Common myeloid progenitor, CD34-positive (primary cell): ENCODE measurements around the gene HMGXB3.

Experiments used
- CTCF ChIA-PET: fragments of 350-600 bp; sonication (Branson Sonifier 250); formaldehyde crosslinking; loops from one replicate; lab custom pipeline; 2021; ENCODE audit warnings: antibody characterized with exemption; lab: Charles Lee
- POLR2A ChIA-PET: fragments of 350-600 bp; sonication (Branson Sonifier 250); formaldehyde crosslinking; loops from one replicate; lab custom pipeline; 2021; ENCODE audit warnings: antibody characterized with exemption; lab: Charles Lee
- DNase-seq, 3 donors: peaks; one replicate each; pipeline versions ENCODE4 v3.0.0 to v3.0.0-alpha.2; 2013
- H3K27ac ChIP-seq, 2 experiments: 1 replicate in 1 of 2; 2 replicates in 1 of 2; pipeline ENCODE4 v1.7.0; 2013; ENCODE audit warnings: inconsistent platforms in 2 of 2, low read length in 2 of 2, mild to moderate bottlenecking in 2 of 2, low read depth in 1 of 2, moderate library complexity in 1 of 2; ENCODE audit not compliant: severe bottlenecking in 2 of 2, insufficient read depth in 1 of 2, poor library complexity in 1 of 2
- H3K27me3 ChIP-seq, 5 experiments: replicated peaks in 2 of 5; 1 replicate in 3 of 5; 2 replicates in 2 of 5; pipeline versions ENCODE4 v1.6.1 to v1.7.0; 2013; ENCODE audit warnings: low read length in 4 of 5, mild to moderate bottlenecking in 2 of 5, moderate library complexity in 2 of 5, inconsistent platforms in 1 of 5; ENCODE audit not compliant: insufficient read depth in 5 of 5, control insufficient read depth in 4 of 5
- H3K36me3 ChIP-seq, 4 experiments: 1 replicate in 2 of 4; 2 replicates in 2 of 4; pipeline versions ENCODE4 v1.6.1 to v1.7.0; 2013; ENCODE audit warnings: low read length in 3 of 4, control low read depth in 1 of 4, mild to moderate bottlenecking in 1 of 4; ENCODE audit not compliant: control insufficient read depth in 4 of 4, insufficient read depth in 4 of 4
- H3K4me1 ChIP-seq, 4 experiments: 1 replicate in 3 of 4; 2 replicates in 1 of 4; pipeline versions ENCODE4 v1.6.1 to v1.7.1; 2013; ENCODE audit warnings: low read length in 3 of 4, mild to moderate bottlenecking in 3 of 4, control low read depth in 1 of 4, inconsistent platforms in 1 of 4, moderate library complexity in 1 of 4; ENCODE audit not compliant: control insufficient read depth in 4 of 4, insufficient read depth in 4 of 4; ENCODE audit errors: control extremely low read depth in 1 of 4
- H3K4me3 ChIP-seq, 7 experiments: 1 replicate in 4 of 7; 2 replicates in 3 of 7; pipeline versions ENCODE4 v1.5.1 to v1.7.0; 2013; ENCODE audit warnings: mild to moderate bottlenecking in 7 of 7, low read length in 6 of 7, moderate library complexity in 6 of 7, inconsistent platforms in 2 of 7, low read depth in 2 of 7, control low read depth in 1 of 7; ENCODE audit not compliant: insufficient read depth in 4 of 7, control insufficient read depth in 1 of 7; ENCODE audit errors: extremely low read depth in 1 of 7
- H3K9me3 ChIP-seq, 5 experiments: 1 replicate in 4 of 5; 2 replicates in 1 of 5; pipeline versions ENCODE4 v1.6.1 to v1.7.1; 2013; ENCODE audit warnings: low read length in 4 of 5, mild to moderate bottlenecking in 2 of 5, inconsistent platforms in 1 of 5, low read depth in 1 of 5, moderate library complexity in 1 of 5; ENCODE audit not compliant: control insufficient read depth in 4 of 5, insufficient read depth in 2 of 5; ENCODE audit errors: control extremely low read depth in 1 of 5
- WGBS: methylation state at CpG from one replicate; pipeline ENCODE4 v1.1.5; 2013; ENCODE audit not compliant: insufficient coverage; 5-methylcytosine and 5-hydroxymethylcytosine counted together

The HMGXB3 gene

DNA sequence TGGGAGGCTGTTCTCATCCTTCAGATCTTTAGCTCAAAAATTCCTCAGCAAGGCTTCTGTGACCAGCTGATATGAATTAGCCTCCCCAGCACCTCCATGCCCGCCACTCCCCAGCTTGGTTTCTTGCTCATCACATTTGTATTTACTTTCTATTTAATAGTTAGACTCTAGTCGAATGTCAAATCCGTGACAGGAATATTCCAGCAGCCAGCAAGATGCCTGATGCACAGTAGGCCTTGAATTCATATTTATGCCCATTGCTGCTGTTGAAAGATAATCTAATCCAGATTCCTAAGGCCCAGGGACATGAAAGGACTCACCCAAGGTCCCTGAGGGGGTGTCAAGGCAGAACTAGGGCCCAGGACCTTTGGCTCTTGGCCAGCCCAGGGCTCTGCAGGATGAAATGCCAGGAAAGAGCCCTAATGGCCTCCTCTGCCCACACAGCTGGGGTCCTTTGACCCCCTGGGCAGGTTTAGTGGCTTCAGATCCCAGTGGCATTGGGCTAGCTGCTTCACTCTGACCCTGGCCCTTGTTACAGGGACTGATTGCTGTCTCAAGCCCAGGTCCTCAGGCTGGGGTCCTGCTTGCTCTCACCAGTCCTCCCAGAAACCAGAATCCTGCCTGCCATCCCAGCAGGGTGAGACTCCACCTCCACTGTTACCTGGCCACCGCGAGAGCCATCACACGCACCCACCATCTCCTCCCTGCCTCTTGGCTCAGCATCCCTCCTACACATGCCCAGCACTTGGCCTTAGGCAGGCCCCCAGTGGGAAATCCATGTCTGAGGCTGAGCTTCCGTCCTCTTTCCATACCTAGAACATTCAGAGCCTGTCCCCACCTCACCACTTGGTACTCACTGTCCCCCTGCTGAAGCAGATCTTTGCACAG, 78.5 kb downstream of the HMGXB3 start:
- peaks cover 21 to 63% (median 51%) of the 10 kb centered on the region in 4 experiments for H3K4me1 ChIP-seq
- H3K4me3 ChIP-seq: no peak overlapping the region
- whole genome bisulfite sequencing: 94% methylated on average over 7 of the region's 7 CpGs
- DNase-seq: no peak
- H3K27me3 ChIP-seq: no peaks in the 10 kb centered on the region
- no peak overlapping the region for H3K27ac ChIP-seq
- CTCF ChIA-PET: interaction anchor here (0.7 to 1.5 kb wide), 4 partner anchors 9 to 88 kb away, joined by 3 to 4 read pairs (median 4); no protein-coding TSS in a partner anchor
- peaks cover 0 to 2% (median 0%) of the 10 kb centered on the region in 4 experiments for H3K36me3 ChIP-seq
- POLR2A ChIA-PET: no interaction called here
- no peaks in the 10 kb centered on the region for H3K9me3 ChIP-seq

DNA sequence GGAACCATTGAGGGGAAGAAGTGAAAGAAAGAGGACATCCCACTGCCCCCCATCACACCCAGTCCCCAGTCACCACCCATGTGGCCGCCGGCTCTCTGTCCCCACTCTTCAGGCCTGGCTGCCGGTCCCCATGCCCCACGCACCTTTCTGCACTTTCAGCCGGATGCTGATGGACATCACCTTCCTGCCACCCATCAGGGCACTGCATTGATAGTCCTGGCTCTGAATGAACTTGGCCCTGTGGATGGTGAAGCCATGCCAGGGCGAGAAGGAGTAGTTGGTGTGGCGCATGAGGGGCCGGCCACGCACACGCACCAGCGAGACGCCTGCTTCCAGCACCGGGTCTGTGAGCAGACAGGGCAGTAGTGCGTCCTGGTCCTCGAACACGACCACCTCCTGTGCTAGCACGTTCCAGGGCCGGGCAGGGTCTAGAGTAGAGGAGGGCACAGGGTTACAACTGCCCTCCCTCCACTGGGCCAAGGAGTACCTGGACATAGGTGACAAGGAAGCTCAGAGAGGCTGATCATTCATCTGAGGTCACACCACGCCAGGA, 79.4 kb downstream of the HMGXB3 start:
- no peaks in the 10 kb centered on the region for H3K9me3 ChIP-seq
- POLR2A ChIA-PET: no interaction called here
- WGBS: 95% methylated on average over 19 of the region's 19 CpGs
- H3K27me3 ChIP-seq: no peaks in the 10 kb centered on the region
- H3K4me3 ChIP-seq: no peak overlapping the region
- H3K27ac ChIP-seq: no peak overlapping the region
- peaks cover 21 to 70% (median 51%) of the 10 kb centered on the region in 4 experiments for H3K4me1 ChIP-seq
- CTCF ChIA-PET: interaction anchor here (1.0 to 3.2 kb wide), 5 partner anchors 10 to 30 kb away, joined by 3 to 18 read pairs (median 4); no protein-coding TSS in a partner anchor
- peaks cover 0 to 2% (median 0%) of the 10 kb centered on the region in 4 experiments for H3K36me3 ChIP-seq
- no peak for DNase-seq

DNA sequence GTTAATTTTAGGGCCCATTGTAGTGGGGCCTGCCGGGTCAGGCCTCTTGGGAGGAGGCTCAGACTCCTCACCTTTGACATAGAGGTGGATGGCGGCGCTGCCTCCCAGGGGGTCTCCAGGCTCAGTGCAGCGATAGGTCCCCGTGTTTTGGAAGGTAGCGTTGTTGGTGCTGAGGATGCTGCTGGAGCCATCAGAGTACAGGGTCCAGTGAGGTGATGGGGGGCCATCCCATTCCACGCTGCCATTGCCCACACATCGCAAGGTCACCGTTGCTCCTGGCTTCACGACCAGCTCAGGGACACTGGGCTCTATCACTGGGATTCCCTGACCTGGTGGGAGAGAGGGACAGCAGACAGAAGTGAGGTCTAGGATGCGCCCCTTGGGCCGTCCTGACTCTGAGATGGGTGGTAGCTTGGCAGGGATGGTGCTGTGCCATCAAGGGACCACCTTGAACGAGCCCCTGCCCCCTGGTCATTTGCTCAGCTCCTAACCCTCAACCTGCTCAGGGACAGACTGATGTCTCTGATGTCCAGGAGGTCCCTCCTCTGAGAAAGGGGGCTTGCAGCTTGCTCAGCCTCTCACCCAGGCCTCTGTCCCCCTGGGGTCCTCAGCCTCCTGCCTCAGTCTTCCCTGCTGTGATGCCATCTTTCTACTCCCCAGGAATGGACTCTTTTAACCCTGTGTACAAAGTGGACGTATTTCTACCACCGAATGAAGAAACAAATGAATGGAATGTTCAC, 80.3 kb downstream of the HMGXB3 start:
- Histone ChIP-seq H3K36me3 (peaks cover 0 to 2% (median 0%) of the 10 kb centered on the region in 4 experiments), H3K4me3 (peak overlapping the region in 1 of 7 experiments; percentile 33), H3K9me3 (no peaks in the 10 kb centered on the region), H3K4me1 (peaks cover 21 to 75% (median 55%) of the 10 kb centered on the region in 4 experiments), H3K27ac (peak overlapping the region; percentile 46 to 72), H3K27me3 (no peaks in the 10 kb centered on the region)
- DNase-seq: no peak
- POLR2A ChIA-PET: interaction anchor here (1.8 kb wide), 1 partner anchor 12 kb away, joined by 5 read pairs; no protein-coding TSS in a partner anchor
- over 99% methylated on average over 13 of the region's 15 CpGs for WGBS
- CTCF ChIA-PET: interaction anchor here (0.6 to 3.2 kb wide), 13 partner anchors 9 to 84 kb away, joined by 3 to 18 read pairs (median 4); no protein-coding TSS in a partner anchor

DNA sequence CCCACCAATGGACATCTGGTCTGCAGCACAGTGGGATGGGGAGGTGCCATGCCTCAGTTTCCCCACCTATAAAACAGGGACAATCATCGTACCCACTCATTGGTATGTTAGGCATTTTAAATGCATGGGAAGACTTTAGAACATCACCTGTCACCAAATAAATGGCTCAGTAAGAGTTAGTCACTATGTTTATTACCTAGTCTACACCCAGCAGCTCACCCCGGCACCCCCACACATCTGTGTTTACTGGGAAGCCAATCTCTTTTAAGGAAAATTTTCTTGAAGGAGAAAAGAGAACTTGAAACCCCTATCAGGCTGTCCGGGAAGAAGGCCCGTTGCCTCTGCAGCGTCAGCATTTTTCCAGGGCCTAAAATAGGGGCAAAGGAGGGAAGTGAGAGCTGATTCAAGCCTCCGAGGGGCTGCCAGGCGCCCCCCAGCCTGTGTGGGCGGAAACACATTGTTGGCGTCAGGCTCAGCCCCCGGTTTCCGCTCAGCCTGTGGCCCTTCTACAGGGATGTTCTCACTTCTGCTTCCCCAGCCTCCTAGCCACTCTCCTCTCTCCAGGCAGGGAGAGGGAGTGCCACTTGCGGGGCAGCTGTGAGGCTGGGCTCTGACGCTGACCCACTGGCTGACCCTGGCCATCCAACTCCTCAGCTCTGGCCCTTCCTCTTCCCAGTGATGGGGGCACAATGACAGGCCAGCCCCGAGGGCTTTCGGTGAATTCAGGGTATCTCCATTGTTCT, 81.2 kb downstream of the HMGXB3 start:
- WGBS: 0% methylated on average over 12 of the region's 15 CpGs
- peak; percentile 87 to 97 (median 96) for DNase-seq
- POLR2A ChIA-PET: interaction anchor here (0.5 to 1.8 kb wide), 5 partner anchors 13 to 137 kb away, joined by 3 to 5 read pairs (median 3); no protein-coding TSS in a partner anchor
- peaks cover 21 to 82% (median 62%) of the 10 kb centered on the region in 4 experiments for H3K4me1 ChIP-seq
- peak overlapping the region; percentile 46 to 72 for H3K27ac ChIP-seq
- peaks cover 0 to 2% (median 0%) of the 10 kb centered on the region in 4 experiments for H3K36me3 ChIP-seq
- CTCF ChIA-PET: interaction anchor here (0.9 to 3.2 kb wide), 16 partner anchors 10 to 85 kb away, joined by 3 to 18 read pairs (median 4); no protein-coding TSS in a partner anchor
- H3K27me3 ChIP-seq: no peaks in the 10 kb centered on the region
- no peaks in the 10 kb centered on the region for H3K9me3 ChIP-seq
- peak overlapping the region in 4 of 7 experiments; percentile 3 to 48 (median 36) for H3K4me3 ChIP-seq

DNA sequence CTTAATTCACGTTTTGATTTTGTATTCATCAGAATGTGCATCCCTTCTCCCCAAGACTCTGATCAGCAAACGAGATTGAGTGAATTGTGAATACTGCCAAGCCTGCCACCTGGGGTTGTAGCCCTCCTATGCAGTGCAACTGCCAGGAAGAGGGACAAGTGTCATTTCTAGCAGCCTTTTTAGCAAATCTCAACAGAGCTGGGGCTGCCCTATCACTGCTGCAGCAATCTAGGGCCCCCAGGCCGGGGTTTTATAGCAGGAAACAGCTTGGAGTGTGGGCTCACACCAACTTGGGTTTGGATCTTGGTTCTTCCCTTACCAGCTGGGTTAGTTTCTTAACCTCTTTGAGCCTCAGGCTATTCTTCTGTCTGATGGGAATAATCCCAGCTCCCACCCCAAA, 81.8 kb downstream of the HMGXB3 start:
- peaks cover 0 to 2% (median 0%) of the 10 kb centered on the region in 4 experiments for H3K36me3 ChIP-seq
- DNase-seq: peak; percentile 64 to 95 (median 93)
- WGBS: 0% methylated on average over 2 of the region's 3 CpGs
- ChIA-PET CTCF (interaction anchor here (0.6 to 3.2 kb wide), 15 partner anchors 9 to 48 kb away, joined by 3 to 18 read pairs (median 5); no protein-coding TSS in a partner anchor), POLR2A (interaction anchor here (0.5 to 1.8 kb wide), 5 partner anchors 13 to 136 kb away, joined by 3 to 5 read pairs (median 3); no protein-coding TSS in a partner anchor)
- H3K27me3 ChIP-seq: no peaks in the 10 kb centered on the region
- H3K9me3 ChIP-seq: no peaks in the 10 kb centered on the region
- H3K4me3 ChIP-seq: peak overlapping the region in 4 of 7 experiments; percentile 3 to 48 (median 26)
- H3K27ac ChIP-seq: peak overlapping the region; percentile 8 to 72
- peaks cover 23 to 87% (median 65%) of the 10 kb centered on the region in 4 experiments for H3K4me1 ChIP-seq
